ENCODE results near the gene DPEP2NB. TPM values are rescaled to one million over a fixed set of nuclear protein-coding genes. Genes with fewer than 3 reads are reported as not detected.
"Not testable (repeated sequence)": the region's sequence is repeated elsewhere in the genome, so short reads cannot be mapped to it uniquely, and the experiment has no call there.

The DPEP2NB gene
- total RNA-seq, 1 experiment from 2014 or later: not detected

GRCh38 chr16:68013440-68013839, 2.3 kb downstream of the DPEP2NB start:
- no peak for DNase-seq
- Mint-ChIP-seq H3K27ac (ENCODE audit: unreplicated experiment) (no peak overlapping the region), H3K36me3 (ENCODE audit: insufficient read depth, unreplicated experiment) (no peaks in the 10 kb centered on the region), H3K4me3 (ENCODE audit: low read depth, unreplicated experiment) (no peak overlapping the region), H3K4me1 (ENCODE audit: low read depth, unreplicated experiment) (no peaks in the 10 kb centered on the region), H3K27me3 (ENCODE audit: unreplicated experiment) (peaks cover 33% of the 10 kb centered on the region), H3K9me3 (ENCODE audit: low read depth, unreplicated experiment) (no peaks in the 10 kb centered on the region)
- BruUV-seq (replicated peaks): no TSS peak
- no peak for TF ChIP-seq CTCF (IDR thresholded peaks at IDR 0.05; ENCODE audit: unreplicated experiment)
- CTCF ChIA-PET: interaction anchor here (0.5 to 1.0 kb wide), 2 partner anchors 8 to 9 kb away, joined by 3 to 4 read pairs; no protein-coding TSS in a partner anchor
- intact Hi-C loops (cut with micrococcal nuclease; ENCODE audit: unreplicated experiment): no loop called here

DNA sequence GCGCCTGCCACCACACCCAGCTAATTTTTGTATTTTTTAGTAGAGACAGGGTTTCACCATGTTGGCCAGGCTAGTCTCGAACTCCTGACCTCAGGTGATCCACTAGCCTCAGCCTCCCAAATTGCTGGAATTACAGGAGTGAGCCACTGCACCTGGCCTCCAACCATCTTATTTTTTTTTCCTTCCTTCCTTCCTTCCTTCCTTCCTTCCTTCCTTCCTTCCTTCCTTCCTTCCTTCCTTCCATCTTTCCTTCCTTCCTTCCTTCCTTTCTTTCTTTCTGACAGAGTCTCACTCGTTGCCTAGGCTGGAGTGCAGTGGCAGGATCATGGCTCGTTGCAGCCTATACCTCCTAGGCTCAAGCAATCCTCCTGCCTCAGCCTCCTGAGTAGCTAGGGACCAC, 5.8 kb downstream of the DPEP2NB start:
- H3K4me1 Mint-ChIP-seq (ENCODE audit: low read depth, unreplicated experiment); BruUV-seq (replicated peaks); H3K4me3 Mint-ChIP-seq (ENCODE audit: low read depth, unreplicated experiment); H3K27ac Mint-ChIP-seq (ENCODE audit: unreplicated experiment); H3K9me3 Mint-ChIP-seq (ENCODE audit: low read depth, unreplicated experiment); H3K36me3 Mint-ChIP-seq (ENCODE audit: insufficient read depth, unreplicated experiment); intact Hi-C loops (cut with micrococcal nuclease; ENCODE audit: unreplicated experiment); DNase-seq: not testable (repeated sequence)
- peaks cover 20% of the 10 kb centered on the region for H3K27me3 Mint-ChIP-seq (ENCODE audit: unreplicated experiment)
- CTCF ChIA-PET: interaction anchor here (0.7 kb wide), 1 partner anchor 624 kb away, joined by 4 read pairs; no protein-coding TSS in a partner anchor

DNA sequence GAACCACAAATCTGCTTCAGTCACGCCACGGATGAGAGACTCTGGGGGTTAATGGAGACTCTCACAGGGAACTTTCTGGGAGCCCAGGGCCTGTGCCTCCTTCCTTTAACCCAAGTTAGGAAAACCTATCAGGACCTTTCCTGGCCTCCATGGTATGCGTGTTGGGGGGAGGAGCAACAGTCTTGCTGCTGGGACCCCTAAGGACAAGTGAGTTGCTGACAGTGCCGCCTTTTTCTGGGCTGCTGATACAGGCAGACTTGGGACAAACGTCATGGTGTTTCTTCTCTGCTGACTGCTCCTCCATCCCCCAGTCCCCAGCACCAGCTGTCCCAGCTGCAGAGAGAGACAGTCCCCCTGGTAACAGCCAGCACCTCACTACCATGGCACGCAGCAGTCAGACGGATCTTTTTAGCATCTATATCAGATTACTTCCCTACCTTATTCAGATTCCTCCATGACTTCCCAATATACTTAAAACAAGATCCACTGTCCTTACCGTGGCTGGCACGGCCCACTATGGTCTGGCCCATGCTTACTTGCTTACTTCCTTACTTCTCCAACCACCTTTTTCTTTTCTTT, 6.5 kb downstream of the DPEP2NB start:
- no peak for TF ChIP-seq CTCF (IDR thresholded peaks at IDR 0.05; ENCODE audit: unreplicated experiment)
- no TSS peak for BruUV-seq (replicated peaks)
- Mint-ChIP-seq H3K4me3 (ENCODE audit: low read depth, unreplicated experiment) (no peak overlapping the region), H3K9me3 (ENCODE audit: low read depth, unreplicated experiment) (no peaks in the 10 kb centered on the region), H3K27me3 (ENCODE audit: unreplicated experiment) (peaks cover 20% of the 10 kb centered on the region), H3K27ac (ENCODE audit: unreplicated experiment) (no peak overlapping the region), H3K4me1 (ENCODE audit: low read depth, unreplicated experiment) (no peaks in the 10 kb centered on the region), H3K36me3 (ENCODE audit: insufficient read depth, unreplicated experiment) (no peaks in the 10 kb centered on the region)
- CTCF ChIA-PET: no interaction called here
- intact Hi-C loops (cut with micrococcal nuclease; ENCODE audit: unreplicated experiment): no loop called here
- no peak for DNase-seq

- intact Hi-C loops (cut with micrococcal nuclease; ENCODE audit: unreplicated experiment): no loop called here
- Mint-ChIP-seq H3K27me3 (ENCODE audit: unreplicated experiment) (peaks cover 15% of the 10 kb centered on the region), H3K27ac (ENCODE audit: unreplicated experiment) (no peak overlapping the region), H3K4me1 (ENCODE audit: low read depth, unreplicated experiment) (no peaks in the 10 kb centered on the region), H3K9me3 (ENCODE audit: low read depth, unreplicated experiment) (no peaks in the 10 kb centered on the region), H3K36me3 (ENCODE audit: insufficient read depth, unreplicated experiment) (no peaks in the 10 kb centered on the region), H3K4me3 (ENCODE audit: low read depth, unreplicated experiment) (no peak overlapping the region)
- no peak for TF ChIP-seq CTCF (IDR thresholded peaks at IDR 0.05; ENCODE audit: unreplicated experiment)
- BruUV-seq (replicated peaks): no TSS peak
- no peak for DNase-seq
- CTCF ChIA-PET: interaction anchor here (1.0 to 1.1 kb wide), 3 partner anchors 8 to 17 kb away, joined by 3 to 5 read pairs (median 4); no protein-coding TSS in a partner anchor
These were observed 9.9 kb downstream of the DPEP2NB start for GRCh38 chr16:68005786-68006286.

DNA sequence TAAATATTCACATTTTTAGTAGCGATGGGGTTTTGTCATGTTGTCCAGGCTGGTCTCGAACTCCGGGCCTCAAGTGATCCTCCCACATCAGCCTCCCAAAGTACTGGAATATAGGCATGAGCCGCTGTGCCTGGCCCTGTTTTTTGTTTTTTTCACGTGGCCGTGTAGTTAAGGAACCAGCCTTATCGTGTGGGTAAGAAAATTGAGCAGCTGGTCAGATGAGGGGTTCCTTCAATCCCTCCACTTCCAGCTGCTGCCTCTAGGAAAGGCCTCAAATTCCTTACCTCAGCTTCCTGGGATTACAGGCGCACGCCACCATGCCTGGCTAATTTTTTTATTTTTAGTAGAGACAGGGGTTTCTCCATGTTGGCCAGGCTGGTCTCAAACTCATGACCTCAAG, 10.5 kb downstream of the DPEP2NB start:
- no peaks in the 10 kb centered on the region for H3K36me3 Mint-ChIP-seq (ENCODE audit: insufficient read depth, unreplicated experiment)
- no TSS peak for BruUV-seq (replicated peaks)
- no peak for DNase-seq
- H3K27me3 Mint-ChIP-seq (ENCODE audit: unreplicated experiment): peaks cover 11% of the 10 kb centered on the region
- CTCF ChIA-PET: interaction anchor here (1.0 to 1.1 kb wide), 2 partner anchors 9 to 11 kb away, joined by 4 to 5 read pairs; no protein-coding TSS in a partner anchor
- no peak for TF ChIP-seq CTCF (IDR thresholded peaks at IDR 0.05; ENCODE audit: unreplicated experiment)
- H3K4me3 Mint-ChIP-seq (ENCODE audit: low read depth, unreplicated experiment): no peak overlapping the region
- intact Hi-C loops (cut with micrococcal nuclease; ENCODE audit: unreplicated experiment): no loop called here
- no peaks in the 10 kb centered on the region for H3K4me1 Mint-ChIP-seq (ENCODE audit: low read depth, unreplicated experiment)
- no peak overlapping the region for H3K27ac Mint-ChIP-seq (ENCODE audit: unreplicated experiment)
- no peaks in the 10 kb centered on the region for H3K9me3 Mint-ChIP-seq (ENCODE audit: low read depth, unreplicated experiment)

All from Calu3 (cell line).